Hepatocyte (in vitro differentiated cells): Measurements from ENCODE around the gene PIANP. TPM values are rescaled to one million over a fixed set of nuclear protein-coding genes. Genes with fewer than 3 reads are reported as not detected.

ENCODE experiments used
- DNase-seq: peaks from one replicate; pipeline ENCODE4 v3.0.0-alpha.2; 2016; ENCODE audit warnings: low spot score
- H2AFZ ChIP-seq: fragments of 200-600 bp; sonication (generic); 2 replicates; pipeline ENCODE4 v1.6.0; 2016; ENCODE audit warnings: antibody characterized with exemption, mild to moderate bottlenecking
- H3K27ac ChIP-seq: fragments of 200-600 bp; sonication (generic); 2 replicates; pipeline ENCODE4 v1.5.1; 2016; ENCODE audit warnings: mild to moderate bottlenecking
- H3K27me3 ChIP-seq: fragments of 200-600 bp; sonication (generic); 2 replicates; pipeline ENCODE4 v1.6.1; 2016
- H3K36me3 ChIP-seq: fragments of 200-600 bp; sonication (generic); replicated peaks from 2 replicates; pipeline ENCODE4 v1.5.1; 2016; ENCODE audit warnings: low read depth; ENCODE audit not compliant: insufficient read depth
- H3K4me1 ChIP-seq: fragments of 200-600 bp; sonication (generic); 2 replicates; pipeline ENCODE4 v1.5.1; 2016; ENCODE audit warnings: mild to moderate bottlenecking, moderate library complexity; ENCODE audit not compliant: insufficient read depth
- H3K4me2 ChIP-seq: fragments of 200-600 bp; sonication (generic); 2 replicates; pipeline ENCODE4 v1.6.0; 2016
- H3K4me3 ChIP-seq: fragments of 200-600 bp; sonication (generic); 2 replicates; pipeline ENCODE4 v1.5.1; 2016; ENCODE audit warnings: mild to moderate bottlenecking
- H3K79me2 ChIP-seq: fragments of 200-600 bp; sonication (generic); 2 replicates; pipeline ENCODE4 v1.6.0; 2017; ENCODE audit warnings: mild to moderate bottlenecking
- H3K9me2 ChIP-seq: fragments of 200-600 bp; sonication (generic); replicated peaks from 2 replicates; pipeline ENCODE4 v1.6.0; 2017; ENCODE audit warnings: mild to moderate bottlenecking; ENCODE audit not compliant: insufficient read depth
- H3K9me3 ChIP-seq: fragments of 200-600 bp; sonication (generic); 2 replicates; pipeline ENCODE4 v1.5.1; 2016; ENCODE audit warnings: low read depth, mild to moderate bottlenecking
- H4K20me1 ChIP-seq: fragments of 200-600 bp; sonication (generic); 2 replicates; pipeline ENCODE4 v1.6.0; 2016; ENCODE audit warnings: mild to moderate bottlenecking; ENCODE audit not compliant: insufficient read depth, poor library complexity, severe bottlenecking
- CTCF ChIP-seq: fragments of 200-600 bp; sonication (generic); IDR thresholded peaks from 2 replicates; pipeline ENCODE4 v1.5.1; 2016; ENCODE audit warnings: antibody characterized with exemption, mild to moderate bottlenecking; ENCODE audit not compliant: poor library complexity
- EZH2 ChIP-seq: fragments of 200-600 bp; sonication (generic); IDR thresholded peaks from 2 replicates; pipeline ENCODE4 v1.6.1; 2016; ENCODE audit warnings: antibody characterized with exemption, mild to moderate bottlenecking, borderline replicate concordance
- EZH2phosphoT487 ChIP-seq: fragments of 200-600 bp; sonication (generic); IDR thresholded peaks from one replicate; pipeline ENCODE4 v1.6.1; 2018; ENCODE audit warnings: antibody characterized with exemption, mild to moderate bottlenecking, low read depth, moderate library complexity; ENCODE audit not compliant: unreplicated experiment, severe bottlenecking
- WGBS: methylation state at CpG from one replicate; pipeline ENCODE4 v1.1.6; 2016; ENCODE audit warnings: low lambda C conversion rate; ENCODE audit errors: missing lambda C conversion rate; 5-methylcytosine and 5-hydroxymethylcytosine counted together
- polyA plus RNA-seq: library from polyadenylated mRNA; unstranded; fragments of >200 nt; fragmentation: Nextera tagmentation; extraction: Ambion mirVana; gene quantifications from 2 replicates; pipeline ENCODE4 v1.2.1, GENCODE V29; 2016
- total RNA-seq: library from RNA; depleted of rRNA; stranded (reverse); fragments of >200 nt; gene quantifications from 2 replicates; pipeline ENCODE4 v1.2.3, GENCODE V29; 2014

Gene PIANP
- total and polyA plus RNA-seq, 2 experiments from 2014 or later, result 0.17 to 0.95 TPM

GRCh38 chr12:6662906-6663742 is 37.5 kb downstream of the PIANP start, which contains the start of gene ING4:
Gene ING4, minus strand, starts transcription at chr12:6663119. Its CDS starts 18 bp downstream, at chr12:6663101.
- peaks cover 7% of the 10 kb centered on the region for H3K4me1 ChIP-seq
- H3K27me3 ChIP-seq, result no peaks in the 10 kb centered on the region
- H3K9me2 ChIP-seq, result no peaks in the 10 kb centered on the region
- peak within 1 kb of the TSS; percentile 77 for H3K4me2 ChIP-seq
- no peak for TF ChIP-seq CTCF
- TF ChIP-seq EZH2phosphoT487, result no peak
- TF ChIP-seq EZH2, result no peak
- H3K9me3 ChIP-seq, result no peaks in the 10 kb centered on the region
- H4K20me1 ChIP-seq, result no peaks in the 10 kb centered on the region
- peak within 1 kb of the TSS; percentile 65 for H3K4me3 ChIP-seq
- peaks cover 42% of the 10 kb centered on the region for H3K79me2 ChIP-seq
- WGBS, result 4% methylated on average over 36 of the region's 37 CpGs
- H3K27ac ChIP-seq, result peak within 1 kb of the TSS; percentile 77
- H3K36me3 ChIP-seq, result no peaks in the 10 kb centered on the region
- peak within 1 kb of the TSS; percentile 83 for H2AFZ ChIP-seq
- peak; percentile 99 for DNase-seq

DNA sequence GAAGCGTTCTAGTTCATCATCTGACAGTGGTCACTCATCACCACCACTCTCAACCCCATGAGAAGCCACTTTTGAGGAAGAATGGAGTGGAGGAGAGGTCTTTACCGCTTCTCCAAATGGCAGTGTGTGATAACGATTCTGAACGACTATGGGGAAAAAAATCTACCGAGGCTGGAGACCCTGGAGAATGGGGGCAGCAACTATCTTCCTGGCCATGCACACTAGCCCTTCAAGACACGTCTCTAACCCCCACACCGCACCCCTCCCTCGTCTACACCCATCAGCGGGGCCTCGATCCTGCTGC is 38.1 kb downstream of the PIANP start:
- TF ChIP-seq EZH2phosphoT487, result no peak
- no peak for TF ChIP-seq CTCF
- TF ChIP-seq EZH2, result no peak
- H3K36me3 ChIP-seq, result no peaks in the 10 kb centered on the region
- H3K9me3 ChIP-seq, result no peaks in the 10 kb centered on the region
- H3K4me3 ChIP-seq, result peak overlapping the region; percentile 65
- H3K27me3 ChIP-seq, result no peaks in the 10 kb centered on the region
- no peaks in the 10 kb centered on the region for H3K9me2 ChIP-seq
- peaks cover 7% of the 10 kb centered on the region for H3K4me1 ChIP-seq
- H2AFZ ChIP-seq, result peak overlapping the region; percentile 36
- H4K20me1 ChIP-seq, result no peaks in the 10 kb centered on the region
- DNase-seq, result no peak
- H3K27ac ChIP-seq, result peak overlapping the region; percentile 53
- 3% methylated on average over 9 of the region's 10 CpGs for WGBS
- H3K4me2 ChIP-seq, result peak overlapping the region; percentile 77
- peaks cover 44% of the 10 kb centered on the region for H3K79me2 ChIP-seq

DNA sequence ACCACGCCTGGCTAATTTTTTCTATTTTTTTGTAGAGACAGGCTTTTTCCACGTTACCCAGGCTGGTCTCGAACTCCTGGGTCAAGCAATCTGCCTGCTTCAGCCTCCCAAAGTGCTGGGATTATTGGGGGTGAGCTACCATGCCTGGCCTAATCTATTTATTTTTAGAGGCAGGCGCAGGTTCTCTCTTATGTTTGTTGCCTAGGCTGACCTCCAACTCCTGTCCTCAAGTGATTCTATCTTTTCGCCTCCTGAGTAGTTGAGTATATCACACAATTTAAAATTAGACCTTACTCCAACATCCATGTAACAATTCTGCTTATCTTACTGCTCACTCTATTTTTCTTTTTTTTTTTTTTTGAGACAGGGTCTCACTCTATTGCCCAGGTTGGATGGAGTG is 46.6 kb downstream of the PIANP start:
- H3K79me2 ChIP-seq, result peaks cover 13% of the 10 kb centered on the region
- H3K9me3 ChIP-seq, result no peaks in the 10 kb centered on the region
- 92% methylated on average over 5 of the region's 5 CpGs for WGBS
- no peaks in the 10 kb centered on the region for H3K36me3 ChIP-seq
- no peaks in the 10 kb centered on the region for H3K4me1 ChIP-seq
- H4K20me1 ChIP-seq, result no peaks in the 10 kb centered on the region
- no peak for TF ChIP-seq CTCF
- no peak for TF ChIP-seq EZH2
- TF ChIP-seq EZH2phosphoT487, result no peak
- H3K4me3 ChIP-seq, result no peak overlapping the region
- H3K4me2 ChIP-seq, result no peak overlapping the region
- no peak overlapping the region for H3K27ac ChIP-seq
- H3K9me2 ChIP-seq, result no peaks in the 10 kb centered on the region
- H2AFZ ChIP-seq, result no peak overlapping the region
- no peak for DNase-seq
- H3K27me3 ChIP-seq, result no peaks in the 10 kb centered on the region
